T47D (cell line): ENCODE results near the gene FRK.
"Not testable (repeated sequence)": the region's sequence is repeated elsewhere in the genome, so short reads cannot be mapped to it uniquely, and the experiment has no call there.

Source experiments
- DNase-seq, 2 experiments: peaks; one replicate each; pipeline versions ENCODE4 v3.0.0 to v3.0.0-alpha.2; 2011 to 2012; ENCODE audit warnings: low read depth in 1 of 2, low spot score in 1 of 2
- JUND ChIP-seq: IDR thresholded peaks from 2 replicates; pipeline ENCODE4 v1.6.1; 2012; ENCODE audit warnings: low read depth
- in situ Hi-C: cut with HindIII; loops from 2 replicates; pipeline ENCODE4 v1.10.0; 2016; ENCODE audit warnings: low sequenced_read_pairs, low pct_unique_long_range_greater_than_20kb

The FRK gene

GRCh38 chr6:116066789-116067188 is 6.1 kb upstream of the FRK start:
- no peak for DNase-seq
- TF ChIP-seq JUND: no peak
- in situ Hi-C loops: no loop called here

GRCh38 chr6:116064666-116065065 is 4.0 kb upstream of the FRK start:
- in situ Hi-C loops: no loop called here
- DNase-seq: no peak
- TF ChIP-seq JUND: no peak

- in situ Hi-C loops: no loop called here
- no peak for DNase-seq
Observed at GRCh38 chr6:116062496-116062895, 1.8 kb upstream of the FRK start.

GRCh38 chr6:116059713-116060571 is 749 bp downstream of the FRK start:
- peak in 1 of 2 experiments; percentile 38 for DNase-seq
- in situ Hi-C loops: no loop called here
- no peak for TF ChIP-seq JUND

More at GRCh38 chr6:116062496-116062895, 1.8 kb upstream of the FRK start:
- no peak for TF ChIP-seq JUND

- in situ Hi-C loops: no loop called here
- no peak for TF ChIP-seq JUND
- no peak for DNase-seq
Observed at GRCh38 chr6:116057766-116058165, 2.9 kb downstream of the FRK start.

GRCh38 chr6:116055513-116055912 is 5.2 kb downstream of the FRK start:
- in situ Hi-C loops: no loop called here
- no peak for TF ChIP-seq JUND
- DNase-seq: no peak

- no peak for TF ChIP-seq JUND
- in situ Hi-C loops: no loop called here
- DNase-seq: no peak
Observed at GRCh38 chr6:116051244-116051643, 9.4 kb downstream of the FRK start.

GRCh38 chr6:116050737-116051136 is 10.0 kb downstream of the FRK start:
- in situ Hi-C loops: no loop called here
- no peak for TF ChIP-seq JUND
- DNase-seq: no peak

- DNase-seq: no peak
- in situ Hi-C loops: no loop called here
- TF ChIP-seq JUND: no peak
Observed at GRCh38 chr6:116049321-116049720, 11.4 kb downstream of the FRK start.

GRCh38 chr6:116047173-116047933 is 13.3 kb downstream of the FRK start:
- in situ Hi-C loops: no loop called here
- TF ChIP-seq JUND: no peak
- no peak for DNase-seq

- no peak for TF ChIP-seq JUND
- DNase-seq: no peak
- in situ Hi-C loops: no loop called here
Observed at GRCh38 chr6:116046737-116047136, 14.0 kb downstream of the FRK start.

- in situ Hi-C loops: not testable (repeated sequence)
Observed at GRCh38 chr6:116046272-116046671, 14.4 kb downstream of the FRK start.

GRCh38 chr6:116041934-116042333 is 18.8 kb downstream of the FRK start:
- DNase-seq: no peak
- in situ Hi-C loops: no loop called here
- no peak for TF ChIP-seq JUND

More at GRCh38 chr6:116046272-116046671, 14.4 kb downstream of the FRK start:
- DNase-seq: not testable (repeated sequence)
